Hepatocyte (in vitro differentiated cells): Measurements from ENCODE around the gene ADD2. TPM values are rescaled to one million over a fixed set of nuclear protein-coding genes. Genes with fewer than 3 reads are reported as not detected.

Experiments
- DNase-seq: peaks from one replicate; pipeline ENCODE4 v3.0.0-alpha.2; 2016; ENCODE audit warnings: low spot score
- H2AFZ ChIP-seq: fragments of 200-600 bp; sonication (generic); 2 replicates; pipeline ENCODE4 v1.6.0; 2016; ENCODE audit warnings: antibody characterized with exemption, mild to moderate bottlenecking
- H3K27ac ChIP-seq: fragments of 200-600 bp; sonication (generic); 2 replicates; pipeline ENCODE4 v1.5.1; 2016; ENCODE audit warnings: mild to moderate bottlenecking
- H3K27me3 ChIP-seq: fragments of 200-600 bp; sonication (generic); 2 replicates; pipeline ENCODE4 v1.6.1; 2016
- H3K36me3 ChIP-seq: fragments of 200-600 bp; sonication (generic); replicated peaks from 2 replicates; pipeline ENCODE4 v1.5.1; 2016; ENCODE audit warnings: low read depth; ENCODE audit not compliant: insufficient read depth
- H3K4me1 ChIP-seq: fragments of 200-600 bp; sonication (generic); 2 replicates; pipeline ENCODE4 v1.5.1; 2016; ENCODE audit warnings: mild to moderate bottlenecking, moderate library complexity; ENCODE audit not compliant: insufficient read depth
- H3K4me2 ChIP-seq: fragments of 200-600 bp; sonication (generic); 2 replicates; pipeline ENCODE4 v1.6.0; 2016
- H3K4me3 ChIP-seq: fragments of 200-600 bp; sonication (generic); 2 replicates; pipeline ENCODE4 v1.5.1; 2016; ENCODE audit warnings: mild to moderate bottlenecking
- H3K79me2 ChIP-seq: fragments of 200-600 bp; sonication (generic); 2 replicates; pipeline ENCODE4 v1.6.0; 2017; ENCODE audit warnings: mild to moderate bottlenecking
- H3K9me2 ChIP-seq: fragments of 200-600 bp; sonication (generic); replicated peaks from 2 replicates; pipeline ENCODE4 v1.6.0; 2017; ENCODE audit warnings: mild to moderate bottlenecking; ENCODE audit not compliant: insufficient read depth
- H3K9me3 ChIP-seq: fragments of 200-600 bp; sonication (generic); 2 replicates; pipeline ENCODE4 v1.5.1; 2016; ENCODE audit warnings: low read depth, mild to moderate bottlenecking
- H4K20me1 ChIP-seq: fragments of 200-600 bp; sonication (generic); 2 replicates; pipeline ENCODE4 v1.6.0; 2016; ENCODE audit warnings: mild to moderate bottlenecking; ENCODE audit not compliant: insufficient read depth, poor library complexity, severe bottlenecking
- CTCF ChIP-seq: fragments of 200-600 bp; sonication (generic); IDR thresholded peaks from 2 replicates; pipeline ENCODE4 v1.5.1; 2016; ENCODE audit warnings: antibody characterized with exemption, mild to moderate bottlenecking; ENCODE audit not compliant: poor library complexity
- EZH2 ChIP-seq: fragments of 200-600 bp; sonication (generic); IDR thresholded peaks from 2 replicates; pipeline ENCODE4 v1.6.1; 2016; ENCODE audit warnings: antibody characterized with exemption, mild to moderate bottlenecking, borderline replicate concordance
- EZH2phosphoT487 ChIP-seq: fragments of 200-600 bp; sonication (generic); IDR thresholded peaks from one replicate; pipeline ENCODE4 v1.6.1; 2018; ENCODE audit warnings: antibody characterized with exemption, mild to moderate bottlenecking, low read depth, moderate library complexity; ENCODE audit not compliant: unreplicated experiment, severe bottlenecking
- WGBS: methylation state at CpG from one replicate; pipeline ENCODE4 v1.1.6; 2016; ENCODE audit warnings: low lambda C conversion rate; ENCODE audit errors: missing lambda C conversion rate; 5-methylcytosine and 5-hydroxymethylcytosine counted together
- polyA plus RNA-seq: library from polyadenylated mRNA; unstranded; fragments of >200 nt; fragmentation: Nextera tagmentation; extraction: Ambion mirVana; gene quantifications from 2 replicates; pipeline ENCODE4 v1.2.1, GENCODE V29; 2016
- total RNA-seq: library from RNA; depleted of rRNA; stranded (reverse); fragments of >200 nt; gene quantifications from 2 replicates; pipeline ENCODE4 v1.2.3, GENCODE V29; 2014

The ADD2 gene
- total and polyA plus RNA-seq, 2 experiments from 2014 or later = 0.74 to 2.4 TPM

GRCh38 chr2:70766357-70767078, 1.5 kb downstream of the ADD2 start:
- peak overlapping the region; percentile 37 for H3K4me3 ChIP-seq
- WGBS = 11% methylated on average over 7 of the region's 7 CpGs
- H2AFZ ChIP-seq = peak overlapping the region; percentile 73
- no peaks in the 10 kb centered on the region for H3K9me2 ChIP-seq
- no peaks in the 10 kb centered on the region for H3K36me3 ChIP-seq
- H3K9me3 ChIP-seq = no peaks in the 10 kb centered on the region
- no peaks in the 10 kb centered on the region for H4K20me1 ChIP-seq
- no peak overlapping the region for H3K27ac ChIP-seq
- TF ChIP-seq EZH2 (no peak), EZH2phosphoT487 (no peak), CTCF (no peak)
- H3K79me2 ChIP-seq = no peaks in the 10 kb centered on the region
- no peak for DNase-seq
- peak overlapping the region; percentile 98 for H3K4me2 ChIP-seq
- peaks cover 66% of the 10 kb centered on the region for H3K27me3 ChIP-seq
- H3K4me1 ChIP-seq = peaks cover 10% of the 10 kb centered on the region

- Histone ChIP-seq H3K27me3 (peaks cover 58% of the 10 kb centered on the region), H3K27ac (no peak overlapping the region), H3K9me2 (no peaks in the 10 kb centered on the region), H3K4me2 (no peak overlapping the region), H3K36me3 (no peaks in the 10 kb centered on the region), H3K4me3 (no peak overlapping the region), H4K20me1 (no peaks in the 10 kb centered on the region), H3K4me1 (peaks cover 10% of the 10 kb centered on the region), H2AFZ (no peak overlapping the region), H3K79me2 (no peaks in the 10 kb centered on the region), H3K9me3 (no peaks in the 10 kb centered on the region)
- no peak for TF ChIP-seq CTCF
- no peak for TF ChIP-seq EZH2phosphoT487
- no peak for TF ChIP-seq EZH2
- WGBS = 80% methylated on average over 7 of the region's 7 CpGs
- DNase-seq = no peak
Measured at GRCh38 chr2:70765507-70765906, 2.5 kb downstream of the ADD2 start.

GRCh38 chr2:70759446-70759845, 8.6 kb downstream of the ADD2 start:
- Histone ChIP-seq H3K9me3 (no peaks in the 10 kb centered on the region), H4K20me1 (no peaks in the 10 kb centered on the region), H3K4me1 (no peaks in the 10 kb centered on the region), H3K4me2 (no peak overlapping the region), H2AFZ (no peak overlapping the region), H3K79me2 (no peaks in the 10 kb centered on the region), H3K36me3 (no peaks in the 10 kb centered on the region), H3K9me2 (no peaks in the 10 kb centered on the region), H3K27ac (no peak overlapping the region), H3K4me3 (no peak overlapping the region), H3K27me3 (peaks cover 22% of the 10 kb centered on the region)
- 92% methylated on average over 1 of the region's 1 CpG for WGBS
- DNase-seq = no peak
- TF ChIP-seq EZH2 = no peak
- no peak for TF ChIP-seq EZH2phosphoT487
- no peak for TF ChIP-seq CTCF
